Measurements from ENCODE around the gene KRT78. TPM values are rescaled to one million over a fixed set of nuclear protein-coding genes. Genes with fewer than 3 reads are reported as not detected.

The KRT78 gene
- polyA plus RNA-seq, 4 donors = not detected

DNA sequence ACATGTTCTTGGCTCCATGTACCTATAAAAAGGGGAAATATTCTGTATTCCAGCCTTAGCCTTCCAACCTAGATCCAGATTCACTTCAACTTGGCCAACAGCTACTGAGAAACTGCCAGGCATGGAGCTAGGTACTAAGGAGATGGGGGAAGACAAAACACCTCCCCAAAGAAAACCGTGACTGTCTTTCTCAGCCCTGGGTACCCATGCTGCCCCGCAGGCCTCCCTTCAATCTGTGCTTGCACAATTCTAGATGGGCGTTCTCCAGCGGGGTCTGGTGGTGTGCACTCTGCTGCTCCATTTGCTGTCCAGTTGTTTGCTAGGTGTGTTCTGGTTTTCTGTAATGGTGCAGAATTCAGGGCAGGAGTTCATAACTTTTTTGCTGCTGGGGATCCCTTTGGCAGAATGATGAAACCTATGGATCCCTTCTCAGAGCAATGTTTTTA lies 34.1 kb downstream of the KRT78 start:
- DNase-seq (ENCODE audit: low read depth in 4 of 4, low spot score in 2 of 4) = no peak

DNA sequence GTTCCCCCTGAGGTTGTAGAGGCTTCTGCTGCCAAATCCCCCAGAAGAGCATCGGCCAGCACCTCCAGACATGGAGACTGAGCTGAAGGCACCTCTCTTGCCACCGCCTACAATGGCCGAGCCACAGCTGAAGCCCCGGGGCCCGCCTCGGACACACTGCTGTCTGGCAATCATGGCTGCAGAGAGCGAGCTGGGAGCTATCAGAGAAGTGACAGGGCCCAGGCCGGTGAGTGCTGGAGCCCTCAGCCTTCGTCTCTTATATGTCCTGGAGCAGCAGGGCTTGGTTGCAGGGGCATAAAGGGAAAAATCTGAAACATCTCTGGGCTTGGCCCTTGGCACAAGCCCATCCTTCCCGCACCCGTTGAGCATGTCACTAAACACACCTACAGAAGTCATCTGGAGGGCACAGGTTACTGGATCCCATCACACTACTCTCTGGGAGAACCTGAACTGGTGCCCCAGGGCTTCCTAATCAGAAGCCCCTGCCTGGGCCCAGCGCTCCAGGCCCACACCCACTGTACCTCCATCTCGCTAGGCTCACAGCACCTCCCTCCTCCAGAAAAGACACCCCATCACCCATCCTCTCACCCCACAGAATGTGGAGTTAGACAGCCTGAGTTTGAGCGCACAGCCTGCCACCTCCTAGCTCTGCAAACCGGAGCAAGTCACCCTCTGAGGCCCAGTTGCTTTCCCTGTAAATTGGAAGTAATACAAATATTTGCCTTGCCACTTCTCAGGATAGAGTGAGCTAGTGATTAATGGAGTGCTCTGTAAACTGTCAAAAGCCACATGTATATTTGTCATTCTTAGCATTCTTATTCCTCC lies 34.7 kb downstream of the KRT78 start, which contains the start of gene KRT4:
Gene KRT4, minus strand, starts transcription at position 232 of the 825 bp plus-strand sequence. Its CDS starts 58 bp downstream, at position 174.
- DNase-seq (ENCODE audit: low read depth in 4 of 4, low spot score in 2 of 4) = no peak

DNA sequence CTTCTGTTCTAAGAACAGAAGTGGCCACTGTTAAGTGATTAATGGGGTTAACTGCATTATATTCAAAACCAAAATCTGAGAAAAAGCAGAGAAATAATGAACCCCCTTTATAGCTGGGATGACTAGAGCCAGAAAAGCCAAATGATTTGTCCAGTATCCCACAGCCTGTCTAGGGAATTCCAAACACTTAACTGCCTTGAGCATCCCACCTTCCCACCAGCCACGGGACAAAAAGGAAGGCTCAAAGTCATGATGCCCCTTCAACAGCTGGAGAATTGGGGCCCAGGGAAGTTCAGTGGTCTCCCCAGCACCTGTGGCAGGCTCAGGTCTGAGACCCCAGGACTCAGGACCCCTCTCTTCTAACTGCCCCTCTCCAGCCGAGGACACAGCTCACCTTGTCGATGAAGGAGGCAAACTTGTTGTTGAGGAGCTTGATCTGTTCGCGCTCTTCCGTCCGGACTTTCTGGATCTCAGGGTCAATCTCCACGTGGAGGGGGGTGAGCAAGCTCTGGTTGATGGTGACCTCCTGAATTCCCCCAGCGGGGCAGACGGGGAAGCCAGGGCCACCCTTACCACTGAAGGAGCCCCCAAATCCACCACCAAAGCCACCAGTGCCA lies 35.5 kb downstream of the KRT78 start:
- DNase-seq (ENCODE audit: low read depth in 4 of 4, low spot score in 2 of 4) = no peak

DNA sequence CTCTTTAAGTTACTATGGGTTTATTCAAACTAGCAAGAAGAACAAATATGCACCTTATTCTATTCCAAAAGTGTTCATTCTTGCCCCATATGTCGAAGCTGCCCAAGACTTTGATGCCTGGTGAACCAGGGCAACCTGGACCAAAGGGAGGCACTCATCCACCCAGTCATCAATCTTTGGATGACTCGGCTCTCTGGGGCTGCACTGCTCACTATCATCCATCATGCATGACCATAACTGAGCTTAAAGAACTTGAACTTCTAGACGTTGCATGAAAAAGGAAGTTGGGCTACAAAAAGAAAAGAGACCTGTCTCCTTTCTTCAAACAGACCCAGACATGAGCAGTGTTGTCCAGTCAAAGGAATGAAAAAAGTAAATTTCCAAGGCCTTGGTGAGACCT lies 36.0 kb downstream of the KRT78 start:
- DNase-seq (ENCODE audit: low read depth in 4 of 4, low spot score in 2 of 4) = no peak

DNA sequence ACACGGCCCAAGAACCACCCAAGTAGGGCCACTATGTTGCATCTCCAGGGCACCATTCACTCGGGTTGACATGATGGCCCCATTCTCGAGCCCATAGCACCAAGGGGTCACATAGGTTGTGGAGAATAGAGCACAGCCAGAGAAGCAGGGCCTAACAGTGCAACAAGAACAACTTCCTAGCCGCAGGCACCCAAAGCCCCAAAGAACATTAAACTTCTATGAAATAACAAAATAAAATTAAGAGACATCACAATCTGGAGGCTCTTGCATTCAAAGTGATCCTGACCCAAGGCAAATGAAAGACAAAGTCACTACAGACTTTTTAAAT lies 36.8 kb downstream of the KRT78 start:
- DNase-seq (ENCODE audit: low read depth in 4 of 4, low spot score in 2 of 4) = no peak

DNA sequence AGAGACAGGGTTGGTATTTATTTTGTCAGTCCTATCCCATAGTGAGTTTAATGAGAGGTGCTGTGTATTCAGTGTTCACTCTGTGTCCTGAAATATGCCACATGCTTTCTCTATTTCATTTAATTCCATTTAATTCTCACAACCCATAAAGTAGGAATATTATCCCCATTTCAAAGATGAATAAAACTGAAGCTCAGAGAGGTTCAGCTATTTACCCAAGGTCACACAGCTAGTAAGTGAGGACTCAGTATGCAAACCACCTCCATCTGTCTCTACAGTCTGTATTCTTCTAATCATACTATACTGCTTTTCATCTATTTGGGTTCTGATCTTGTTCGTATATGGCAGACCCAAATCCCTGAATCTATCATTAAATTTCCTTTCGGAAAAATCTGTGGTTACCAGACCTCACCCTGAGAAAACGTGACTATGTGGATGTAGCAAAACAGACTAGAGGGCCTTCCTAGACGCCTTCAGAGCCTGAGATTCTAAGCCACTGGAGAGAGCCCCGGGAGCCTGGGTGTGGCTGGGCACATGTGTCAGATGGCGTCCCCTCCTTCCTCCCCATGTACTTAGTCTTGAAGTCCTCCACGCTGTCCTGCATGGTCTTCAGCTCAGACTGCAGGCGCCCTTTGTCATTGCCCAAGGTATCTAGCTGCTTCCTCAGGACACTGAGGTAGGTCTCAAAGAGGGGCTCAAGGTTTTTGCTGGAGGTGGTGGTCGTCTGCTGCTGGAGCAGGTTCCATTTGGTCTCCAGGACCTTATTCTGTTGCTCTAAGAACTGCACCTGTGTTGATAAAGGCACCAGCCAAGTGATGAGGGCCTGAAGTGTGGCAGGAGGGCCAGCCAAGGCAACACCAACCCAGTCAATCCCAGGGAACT lies 37.4 kb downstream of the KRT78 start:
- DNase-seq (ENCODE audit: low read depth in 4 of 4, low spot score in 2 of 4) = no peak

DNA sequence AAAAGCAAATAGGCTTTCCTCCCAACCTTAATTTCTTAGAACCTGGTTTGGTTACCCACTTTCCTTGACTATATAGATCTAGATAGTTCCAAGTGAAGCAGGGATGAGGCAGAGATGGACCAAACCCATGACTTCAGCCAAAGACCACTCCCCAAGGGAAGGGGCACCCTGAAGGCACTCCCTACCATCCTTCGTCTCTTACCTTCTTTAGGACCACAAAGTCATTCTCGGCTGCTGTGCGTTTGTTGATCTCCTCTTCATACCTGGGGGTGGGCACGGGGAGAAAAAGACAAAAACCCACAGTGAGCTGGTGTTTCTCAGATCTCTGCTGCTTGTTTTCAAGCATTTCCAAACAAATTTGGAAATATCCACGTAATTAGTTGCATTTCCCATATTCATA lies 38.2 kb downstream of the KRT78 start:
- no peak for DNase-seq (ENCODE audit: low read depth in 4 of 4, low spot score in 2 of 4)

DNA sequence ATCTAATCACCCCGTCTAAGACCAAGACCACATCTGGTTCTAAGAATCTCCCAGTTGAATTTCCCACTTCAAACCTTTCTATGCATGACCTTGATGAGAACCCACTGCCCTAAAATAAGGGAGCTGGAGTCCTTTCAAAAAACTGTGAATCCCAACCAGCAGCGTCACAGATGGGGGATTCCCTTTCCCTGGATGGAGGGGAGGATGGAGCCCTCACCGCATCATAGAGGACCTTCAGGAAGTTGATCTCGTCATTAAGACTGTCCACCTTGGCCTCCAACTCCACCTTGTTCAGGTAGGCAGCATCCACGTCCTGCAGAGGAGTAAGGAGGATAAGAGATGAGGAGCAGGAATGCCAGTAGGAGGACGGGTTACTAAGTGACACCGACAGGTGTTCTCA lies 39.6 kb downstream of the KRT78 start:
- no peak for DNase-seq (ENCODE audit: low read depth in 4 of 4, low spot score in 2 of 4)

DNA sequence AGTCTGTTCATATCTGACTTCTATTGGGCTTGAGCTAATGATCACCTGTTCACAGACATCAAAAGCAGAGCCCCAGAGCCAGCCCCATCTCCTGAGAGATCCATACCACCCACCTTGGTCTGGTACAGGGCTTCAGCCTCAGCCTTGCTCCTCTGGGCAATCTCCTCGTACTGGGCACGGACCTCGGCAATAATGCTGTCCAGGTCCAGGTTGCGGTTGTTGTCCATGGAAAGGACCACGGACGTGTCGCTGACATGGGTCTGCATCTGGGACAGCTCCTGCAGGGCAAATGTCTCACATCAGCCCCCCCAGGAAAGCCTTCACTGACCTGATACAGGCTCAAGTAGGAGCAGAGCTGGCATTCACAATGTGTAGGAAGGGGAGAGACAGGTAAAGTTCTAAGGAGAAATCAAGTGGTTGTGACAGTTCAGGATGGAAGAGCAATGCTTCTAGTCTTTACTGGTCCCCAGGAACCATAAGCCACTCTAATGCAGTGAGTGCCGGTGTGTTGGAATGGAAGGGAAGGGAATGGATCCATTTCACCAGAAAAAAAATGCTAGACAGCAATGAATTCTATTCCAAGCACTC lies 40.1 kb downstream of the KRT78 start:
- no peak for DNase-seq (ENCODE audit: low read depth in 4 of 4, low spot score in 2 of 4)

DNA sequence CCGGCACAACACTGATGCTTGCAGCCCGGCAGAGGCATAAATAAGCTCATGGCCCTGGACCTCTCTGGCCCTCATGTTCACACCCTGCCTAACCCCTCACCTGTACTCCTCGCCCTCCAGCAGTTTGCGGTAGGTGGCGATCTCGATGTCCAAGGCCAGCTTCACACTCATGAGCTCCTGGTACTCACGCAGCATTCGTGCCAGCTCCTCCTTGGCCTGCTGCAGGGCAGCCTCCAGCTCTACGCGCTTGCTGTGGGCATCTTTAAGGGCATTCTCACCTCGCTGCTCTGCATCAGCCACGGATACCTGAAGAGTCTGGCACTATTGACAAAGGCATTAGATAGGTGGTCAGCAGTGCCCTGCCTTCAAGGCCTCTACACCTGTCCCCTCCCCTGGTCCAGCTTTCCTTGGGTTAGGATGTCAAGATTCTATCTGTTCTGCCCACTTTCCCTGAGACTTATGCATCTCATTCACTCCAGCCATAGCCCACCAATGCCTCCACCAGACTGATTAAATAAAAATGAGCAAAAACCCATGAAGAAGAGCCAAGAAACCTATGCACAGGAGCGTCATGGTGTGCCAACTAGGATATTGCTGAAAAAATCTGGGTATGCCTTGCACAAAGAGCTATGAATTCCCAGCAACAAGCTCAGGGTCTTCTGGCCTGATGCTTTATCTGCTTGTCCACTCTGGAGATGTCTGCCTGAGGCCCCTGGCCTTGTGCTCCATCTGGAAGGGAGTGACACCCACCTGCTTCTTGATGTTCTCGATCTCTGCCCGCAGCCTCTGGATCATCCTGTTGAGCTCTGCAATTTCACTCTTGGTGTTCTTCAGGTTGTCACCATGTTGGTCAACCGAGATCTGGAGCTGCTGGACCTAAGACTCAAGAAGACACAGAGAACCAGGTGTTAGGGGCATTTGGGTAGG lies 41.0 kb downstream of the KRT78 start:
- DNase-seq (ENCODE audit: low read depth in 4 of 4, low spot score in 2 of 4) = no peak

DNA sequence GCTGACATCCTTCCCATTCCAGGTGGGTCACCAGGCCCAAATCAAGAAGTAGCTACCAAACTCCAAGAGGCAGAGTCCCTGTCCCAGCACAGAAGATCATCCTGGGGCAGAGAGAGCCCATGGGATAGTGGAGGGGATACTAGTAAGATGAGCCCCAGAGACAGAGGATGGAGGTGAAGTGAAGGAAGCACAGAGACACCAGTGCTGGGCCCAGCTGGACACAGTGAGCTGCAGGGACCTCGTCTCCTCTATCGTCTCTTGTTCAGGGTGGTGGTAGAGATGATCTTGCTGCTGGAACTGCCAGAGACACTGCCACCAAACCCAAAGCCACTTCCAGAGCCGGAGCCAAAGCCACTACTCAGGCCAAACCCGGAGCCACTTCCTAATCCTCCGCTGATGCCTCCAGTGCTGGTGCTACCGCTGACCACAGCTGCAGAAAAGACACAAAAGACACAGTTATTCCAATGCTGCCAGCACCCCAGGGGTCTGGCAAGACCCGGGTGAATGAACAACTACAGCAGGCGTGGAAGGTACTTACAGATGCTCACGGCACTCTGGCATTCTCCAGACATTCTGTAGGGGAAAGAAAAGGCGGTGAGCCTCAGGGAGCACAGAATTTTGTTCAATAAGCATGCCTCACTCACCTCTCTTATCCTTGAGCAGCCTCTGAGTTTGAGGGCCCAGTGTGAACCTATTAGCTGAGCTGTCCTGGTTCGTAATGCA lies 41.8 kb downstream of the KRT78 start:
- DNase-seq (ENCODE audit: low read depth in 4 of 4, low spot score in 2 of 4) = no peak

DNA sequence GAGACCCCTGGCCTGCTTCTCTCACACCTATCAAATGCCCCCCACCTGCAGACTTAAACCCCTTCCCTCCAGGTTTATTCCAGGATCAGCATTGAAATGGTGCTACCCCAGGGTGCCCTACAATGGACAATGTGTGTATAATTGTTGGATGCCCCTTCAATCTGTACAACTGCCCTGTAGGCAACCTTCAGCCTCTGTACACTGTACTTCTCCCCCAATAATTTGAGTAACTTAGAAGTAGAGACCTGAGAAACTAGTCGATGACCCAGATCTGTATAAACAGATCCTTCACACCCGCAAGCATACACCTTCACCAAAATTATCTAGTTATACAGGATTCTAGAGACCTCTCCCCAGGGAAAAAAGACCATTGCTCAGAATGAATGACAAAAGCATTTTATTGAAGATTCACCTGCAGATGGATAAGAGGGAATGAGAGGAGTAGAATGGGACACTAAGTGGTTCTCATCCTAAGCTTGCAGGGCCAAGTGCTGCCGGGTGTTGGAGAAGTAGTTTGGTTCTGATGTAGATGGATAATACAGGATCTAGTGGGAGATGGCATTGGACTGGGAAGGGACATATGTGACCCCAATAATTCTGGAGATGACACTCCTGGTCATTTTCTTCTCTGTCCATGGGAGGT lies 42.5 kb downstream of the KRT78 start:
- DNase-seq (ENCODE audit: low read depth in 4 of 4, low spot score in 2 of 4) = no peak

DNA sequence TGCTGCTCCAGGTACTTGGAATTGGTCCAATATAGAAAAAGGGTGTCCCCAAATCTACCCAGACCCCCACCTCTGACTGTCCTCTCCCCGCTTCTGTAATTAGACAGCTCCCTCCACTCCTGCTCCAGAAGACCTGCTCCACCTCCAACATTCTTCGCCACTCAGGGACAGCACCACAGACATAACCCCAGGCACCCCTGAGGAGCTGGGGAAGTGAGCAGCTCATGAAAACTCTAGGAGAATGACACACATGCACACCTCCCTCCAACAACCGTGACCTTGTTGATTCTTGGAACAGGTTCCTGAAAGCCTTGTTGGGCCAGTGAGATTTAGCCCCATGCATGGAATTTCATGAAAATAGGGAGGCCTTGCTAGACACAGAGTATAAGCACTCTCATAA lies 43.1 kb downstream of the KRT78 start:
- DNase-seq (ENCODE audit: low read depth in 4 of 4, low spot score in 2 of 4) = no peak

DNA sequence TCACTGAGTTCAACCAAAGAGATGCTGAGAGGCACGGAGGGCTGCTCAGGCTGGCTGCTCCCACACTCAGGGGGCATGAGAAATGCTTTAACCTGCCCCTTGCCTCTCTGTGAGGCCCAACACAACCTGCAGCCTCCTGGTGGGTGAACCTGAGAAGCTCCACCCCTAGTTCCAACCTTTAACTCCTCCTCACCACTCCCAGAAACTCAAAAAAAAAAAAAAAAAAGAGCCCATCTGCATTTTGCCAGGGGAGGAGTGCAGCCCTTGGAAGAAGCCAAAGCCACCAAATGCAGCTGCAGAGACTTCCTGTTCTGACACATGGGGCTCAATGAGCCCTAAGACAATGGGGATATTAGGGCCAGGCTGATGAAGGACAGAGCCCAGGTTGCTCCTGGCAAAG lies 43.8 kb downstream of the KRT78 start:
- DNase-seq (ENCODE audit: low read depth in 4 of 4, low spot score in 2 of 4) = no peak

DNA sequence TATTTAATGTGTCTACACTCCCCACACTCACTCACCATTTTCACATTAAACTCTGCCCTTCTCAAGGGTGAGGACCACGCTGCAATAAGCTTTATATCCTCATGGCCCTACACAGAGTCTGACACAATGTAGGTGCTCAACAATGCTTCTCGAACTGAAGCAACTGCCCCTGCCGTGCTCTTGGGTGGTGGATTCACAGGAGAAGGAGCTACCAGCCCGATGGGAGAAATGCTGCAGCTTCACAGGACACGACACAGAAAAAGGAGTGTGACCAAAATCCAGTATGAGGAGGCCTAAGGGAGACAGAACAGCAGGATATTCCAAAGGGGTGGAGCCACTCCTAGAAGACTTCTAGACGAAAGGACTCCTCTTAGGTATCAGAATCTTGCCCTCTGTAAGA lies 46.4 kb downstream of the KRT78 start:
- DNase-seq (ENCODE audit: low read depth in 4 of 4, low spot score in 2 of 4) = no peak

DNA sequence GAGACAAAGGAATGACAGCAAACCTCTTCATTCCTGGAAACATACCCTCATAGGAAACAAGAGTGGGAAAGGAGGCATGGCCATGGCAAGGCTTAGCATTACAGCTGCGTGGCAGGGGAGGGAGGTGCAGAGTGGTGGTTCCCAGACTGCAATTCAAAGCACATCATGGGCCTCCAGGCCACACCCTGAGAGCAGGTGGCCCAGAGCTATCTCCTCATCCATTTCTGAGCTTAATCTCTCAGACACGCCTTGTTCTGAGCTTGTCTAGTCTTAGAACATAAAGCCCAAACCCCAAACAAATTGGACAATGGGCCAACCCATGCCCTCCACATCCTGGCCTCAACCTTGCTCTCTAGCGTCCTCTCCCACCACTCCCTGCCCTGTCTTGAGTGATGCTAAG lies 47.0 kb downstream of the KRT78 start:
- DNase-seq (ENCODE audit: low read depth in 4 of 4, low spot score in 2 of 4) = no peak

DNA sequence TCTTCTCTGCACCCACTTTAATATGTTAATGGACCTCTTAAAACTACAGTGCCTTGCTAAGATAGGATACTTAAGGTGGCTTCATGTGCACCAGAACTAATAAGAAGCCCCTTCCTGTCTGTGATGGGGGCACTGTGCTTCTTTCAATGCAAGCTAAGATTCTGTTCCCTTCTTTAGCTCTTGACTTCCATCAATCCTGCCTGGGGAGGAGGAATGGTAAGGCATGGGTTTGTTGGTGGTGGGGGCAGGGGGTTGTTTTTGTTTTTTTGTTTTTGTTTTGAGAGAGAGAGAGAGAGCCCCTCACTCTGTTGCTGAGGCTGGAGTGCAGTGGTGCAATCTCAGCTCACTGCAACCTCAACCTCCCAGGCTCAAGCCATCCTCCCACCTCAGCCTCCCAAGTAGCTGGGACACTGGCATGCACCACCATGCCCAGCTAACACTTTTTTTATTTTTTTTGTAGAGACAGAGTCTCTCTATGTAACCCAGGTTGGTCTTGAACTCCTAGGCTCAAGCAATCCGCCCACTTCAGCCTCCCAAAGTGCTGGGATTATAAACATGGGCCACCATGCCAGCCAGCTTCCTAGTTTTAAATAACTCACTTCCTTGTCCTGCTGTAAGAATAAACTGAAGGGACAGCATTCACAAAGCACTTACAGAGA lies 48.4 kb downstream of the KRT78 start:
- DNase-seq (ENCODE audit: low read depth in 4 of 4, low spot score in 2 of 4) = no peak

DNA sequence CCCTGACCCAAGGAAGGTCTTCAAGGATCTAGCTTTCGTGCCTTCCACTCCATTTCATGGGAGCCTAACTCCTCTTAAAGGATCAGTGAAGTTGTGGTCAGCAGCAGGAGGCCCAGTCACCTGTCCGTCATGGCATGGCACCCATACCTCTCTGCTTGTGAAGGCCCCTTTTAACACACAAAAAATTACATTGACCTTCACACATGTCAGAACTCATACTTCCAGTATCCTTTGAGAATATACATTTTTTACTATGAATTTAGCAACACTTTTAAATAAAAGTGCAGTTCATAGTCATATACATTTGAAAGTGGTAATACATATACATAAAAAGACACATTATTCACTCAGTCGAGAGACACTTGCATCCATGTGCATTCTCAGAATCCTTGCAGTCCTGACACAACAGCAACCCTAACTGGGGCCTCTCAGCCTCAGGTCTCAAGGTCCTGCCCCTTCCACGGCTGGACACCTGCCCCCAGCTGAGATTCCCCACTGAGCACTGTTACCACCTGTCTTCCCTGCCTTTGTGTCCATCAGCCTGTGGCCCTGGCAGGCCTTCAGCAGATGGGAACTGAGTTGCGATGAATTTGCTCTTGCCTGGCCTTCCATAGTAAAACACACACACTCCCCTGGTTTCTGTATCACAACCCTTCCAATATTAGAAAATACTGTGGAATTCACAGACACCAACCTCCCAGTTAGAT lies 49.1 kb downstream of the KRT78 start:
- no peak for DNase-seq (ENCODE audit: low read depth in 4 of 4, low spot score in 2 of 4)

Data from left renal cortex interstitium (tissue), 4 donors.